ENCODE measurements around the gene MAN2A2.

DNA sequence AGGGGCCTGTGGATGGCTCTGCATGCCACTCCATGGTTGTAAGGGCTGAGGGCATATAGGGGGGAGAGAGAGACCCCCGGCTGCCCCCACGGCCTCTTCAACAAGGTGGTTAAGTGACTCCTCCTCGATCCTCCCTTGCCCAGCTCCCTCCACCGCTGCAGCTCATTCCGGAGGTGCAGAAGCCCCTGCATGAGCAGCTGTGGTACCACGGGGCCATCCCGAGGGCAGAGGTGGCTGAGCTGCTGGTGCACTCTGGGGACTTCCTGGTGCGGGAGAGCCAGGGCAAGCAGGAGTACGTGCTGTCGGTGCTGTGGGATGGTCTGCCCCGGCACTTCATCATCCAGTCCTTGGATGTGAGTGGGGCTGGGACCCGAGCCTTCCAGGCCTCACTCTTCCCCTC lies 12.3 kb upstream of the MAN2A2 start:
- TF ChIP-seq, protein P1, sequence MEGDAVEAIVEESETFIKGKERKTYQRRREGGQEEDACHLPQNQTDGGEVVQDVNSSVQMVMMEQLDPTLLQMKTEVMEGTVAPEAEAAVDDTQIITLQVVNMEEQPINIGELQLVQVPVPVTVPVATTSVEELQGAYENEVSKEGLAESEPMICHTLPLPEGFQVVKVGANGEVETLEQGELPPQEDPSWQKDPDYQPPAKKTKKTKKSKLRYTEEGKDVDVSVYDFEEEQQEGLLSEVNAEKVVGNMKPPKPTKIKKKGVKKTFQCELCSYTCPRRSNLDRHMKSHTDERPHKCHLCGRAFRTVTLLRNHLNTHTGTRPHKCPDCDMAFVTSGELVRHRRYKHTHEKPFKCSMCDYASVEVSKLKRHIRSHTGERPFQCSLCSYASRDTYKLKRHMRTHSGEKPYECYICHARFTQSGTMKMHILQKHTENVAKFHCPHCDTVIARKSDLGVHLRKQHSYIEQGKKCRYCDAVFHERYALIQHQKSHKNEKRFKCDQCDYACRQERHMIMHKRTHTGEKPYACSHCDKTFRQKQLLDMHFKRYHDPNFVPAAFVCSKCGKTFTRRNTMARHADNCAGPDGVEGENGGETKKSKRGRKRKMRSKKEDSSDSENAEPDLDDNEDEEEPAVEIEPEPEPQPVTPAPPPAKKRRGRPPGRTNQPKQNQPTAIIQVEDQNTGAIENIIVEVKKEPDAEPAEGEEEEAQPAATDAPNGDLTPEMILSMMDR (IDR thresholded peaks at IDR 0.05): no peak
- TF ChIP-seq POLR2AphosphoS5 (IDR thresholded peaks at IDR 0.05) (no peak), POLR2A (IDR thresholded peaks at IDR 0.05) (no peak)
